HepG2 (cell line): ENCODE measurements around the gene STARD10. TPM values are rescaled to one million over a fixed set of nuclear protein-coding genes. Genes with fewer than 3 reads are reported as not detected.
A peak's percentile ranks its signal among the peaks of the same experiment; 100 is the strongest.

ENCODE experiments used
- ATAC-seq: fragments of 200-7000 bp; cut with Tn5 transposase; 3 replicates; pipeline ENCODE4 v1.9.1; 2020; ENCODE audit warnings: mild to moderate bottlenecking, moderate library complexity
- BruUV-seq: library from RNA; stranded (reverse); fragments of 400-500 nt; replicated peaks from 2 replicates; lab custom pipeline; 2021; lab: Mats Ljungman, UMichigan
- CTCF ChIA-PET: fragments of 300-600 bp; formaldehyde crosslinking; extraction: SDS; loops from one replicate; lab custom pipeline; 2021; ENCODE audit warnings: low total read pairs, inconsistent platforms, low intra/inter-chr PET ratio; lab: Yijun Ruan, JAX
- POLR2A ChIA-PET: fragments of 350-600 bp; sonication (Branson Sonifier 250); formaldehyde crosslinking; loops from one replicate; lab custom pipeline; 2020; ENCODE audit warnings: antibody characterized with exemption, inconsistent platforms; lab: Yijun Ruan, JAX
- DNase-seq: peaks from one replicate; pipeline ENCODE4 v3.0.0-alpha.2; 2015; ENCODE audit warnings: low spot score
- FAIRE-seq: peaks from 3 replicates; lab custom pipeline; 2011; peaks lifted over from hg19 to GRCh38; lab: Jason Lieb, UNC
- H2AFZ ChIP-seq: one replicate; pipeline ENCODE4 v1.6.1; 2011; ENCODE audit warnings: low read length, inconsistent platforms
- H3K27ac ChIP-seq: fragments of 300-600 bp; 3 replicates; pipeline ENCODE4 v1.8.0; 2011; ENCODE audit warnings: mixed run types, mild to moderate bottlenecking, mixed read lengths, low read length, inconsistent platforms; ENCODE audit not compliant: insufficient read depth; ENCODE audit errors: extremely low read length
- H3K27me3 ChIP-seq, 2 experiments: fragments of 200-600 bp in 1 of 2; 2 replicates in 1 of 2; 3 replicates in 1 of 2; pipeline versions ENCODE4 v1.6.0 to v1.8.0; 2011; ENCODE audit warnings: low read length in 2 of 2, mild to moderate bottlenecking in 2 of 2, moderate library complexity in 2 of 2, inconsistent platforms in 1 of 2; ENCODE audit not compliant: insufficient read depth in 2 of 2, control insufficient read depth in 1 of 2
- H3K36me3 ChIP-seq, 2 experiments: fragments of 200-600 bp in 1 of 2; replicated peaks in 1 of 2; 2 replicates in 1 of 2; 3 replicates in 1 of 2; pipeline versions ENCODE4 v1.5.1 to v1.8.0; 2011; ENCODE audit warnings: low read length in 2 of 2, inconsistent platforms in 1 of 2; ENCODE audit not compliant: insufficient read depth in 2 of 2, control insufficient read depth in 1 of 2
- H3K4me1 ChIP-seq: 2 replicates; pipeline ENCODE4 v1.5.1; 2012; ENCODE audit warnings: low read length, inconsistent platforms; ENCODE audit not compliant: insufficient read depth
- H3K4me2 ChIP-seq: 2 replicates; pipeline ENCODE4 v1.6.0; 2011; ENCODE audit warnings: low read depth, low read length, inconsistent platforms
- H3K4me3 ChIP-seq, 3 experiments: fragments of 200-600 bp in 1 of 3; sonication (generic), shearing (Covaris generic) in 1 of 3; replicated peaks in 1 of 3; 2 replicates each; pipeline ENCODE4 v1.5.1; 2011 to 2016; ENCODE audit warnings: low read length in 3 of 3, inconsistent platforms in 2 of 3, low read depth in 2 of 3, mild to moderate bottlenecking in 2 of 3, control low read depth in 1 of 3, mixed read lengths in 1 of 3; ENCODE audit not compliant: insufficient read depth in 1 of 3
- H3K79me2 ChIP-seq: one replicate; pipeline ENCODE4 v1.6.1; 2011; ENCODE audit warnings: low read length, inconsistent platforms; ENCODE audit not compliant: insufficient read depth
- H3K9ac ChIP-seq: 2 replicates; pipeline ENCODE4 v1.6.0; 2011; ENCODE audit warnings: mild to moderate bottlenecking, low read depth, low read length, inconsistent platforms; ENCODE audit not compliant: insufficient read depth
- H3K9me3 ChIP-seq: 2 replicates; pipeline ENCODE4 v1.5.1; 2012; ENCODE audit warnings: mild to moderate bottlenecking, low read length
- H4K20me1 ChIP-seq: 2 replicates; pipeline ENCODE4 v1.6.0; 2011; ENCODE audit warnings: inconsistent platforms, mild to moderate bottlenecking, low read length, moderate library complexity; ENCODE audit not compliant: insufficient read depth
- AGO1 ChIP-seq: fragments of 200-400 bp; formaldehyde crosslinking; IDR thresholded peaks from 2 replicates; pipeline ENCODE4 v1.6.1; 2017; ENCODE audit warnings: mild to moderate bottlenecking, low read depth, low read length, moderate library complexity; ENCODE audit not compliant: poor library complexity, severe bottlenecking
- FOXK2 ChIP-seq: fragments of 450-650 bp; IDR thresholded peaks from 2 replicates; pipeline ENCODE4 v1.6.1; 2016
- KDM2A ChIP-seq: sonication (generic); formaldehyde crosslinking; IDR thresholded peaks from 2 replicates; pipeline ENCODE4 v1.4.0; 2020; ENCODE audit warnings: low read depth, missing genetic modification reagents, borderline replicate concordance
- POLR2AphosphoS5 ChIP-seq: IDR thresholded peaks from 2 replicates; pipeline ENCODE4 v1.6.1; 2012; ENCODE audit warnings: low read depth, low read length
- RBM22 ChIP-seq: fragments of 200-400 bp; formaldehyde crosslinking; optimal IDR thresholded peaks from 2 replicates; pipeline ENCODE3; 2017; ENCODE audit warnings: mild to moderate bottlenecking, low read length, moderate library complexity
- ZFP37 ChIP-seq: sonication (generic); formaldehyde crosslinking; IDR thresholded peaks from 2 replicates; pipeline ENCODE4 v1.4.0; 2020; ENCODE audit warnings: missing genetic modification reagents, borderline replicate concordance
- ZNF446 ChIP-seq: sonication (generic); formaldehyde crosslinking; IDR thresholded peaks from 2 replicates; pipeline ENCODE4 v1.5.0; 2020; ENCODE audit warnings: mild to moderate bottlenecking, missing genetic modification reagents
- WGBS: methylation state at CpG from one replicate; pipeline ENCODE4 v1.1.6; 2017; ENCODE audit warnings: low lambda C conversion rate; 5-methylcytosine and 5-hydroxymethylcytosine counted together
- in situ Hi-C: cut with HindIII; loops from 2 replicates; pipeline ENCODE4 v1.10.0; 2017; ENCODE audit warnings: low pct_unique_long_range_greater_than_20kb; ENCODE audit not compliant: extremely low pct_ligation_motif_present
- intact Hi-C: fragments of 100-400 bp; cut with micrococcal nuclease; formaldehyde crosslinking; loops from one replicate; pipeline ENCODE4 v1.10.0; 2022; ENCODE audit not compliant: unreplicated experiment
- polyA plus RNA-seq, 8 experiments: library from polyadenylated mRNA; depleted of rRNA in 3 of 8; stranded (reverse) in 7 of 8; unstranded in 1 of 8; fragments of >200 nt; fragmentation: Illumina TruSeq in 4 of 8; extraction: Trizol in 4 of 8; gene quantifications; 2 replicates each; pipeline versions ENCODE4 v1.2.1 to v1.2.3, GENCODE V29; 2011 to 2016; ENCODE audit warnings: low read depth in 4 of 8, missing spikeins in 1 of 8, mixed read lengths in 1 of 8; ENCODE audit not compliant: insufficient read depth in 1 of 8
- total RNA-seq, 5 experiments: library from RNA; depleted of rRNA; stranded (reverse); fragments of >200 nt; fragmentation: Illumina TruSeq; extraction: Trizol; gene quantifications; 2 replicates each; pipeline ENCODE4 v1.2.3, GENCODE V29; 2016; ENCODE audit warnings: low read depth in 1 of 5
- TF ChIP-seq, protein P1 (sequence below): IDR thresholded peaks from 2 replicates; pipeline ENCODE4 v1.6.1; 2016; ENCODE audit warnings: missing compliant biosample characterization, missing genetic modification reagents, borderline replicate concordance
- TF ChIP-seq, protein P2 (sequence below): sonication (generic); formaldehyde crosslinking; IDR thresholded peaks from 2 replicates; pipeline ENCODE4 v1.4.0; 2020; ENCODE audit warnings: low read depth, missing genetic modification reagents

STARD10 gene
- total and polyA plus RNA-seq, 2 of the 13 experiments (the other 11 are each of a cell fraction or from before 2014, with no cell fraction given): 260 to 341 TPM

DNA sequence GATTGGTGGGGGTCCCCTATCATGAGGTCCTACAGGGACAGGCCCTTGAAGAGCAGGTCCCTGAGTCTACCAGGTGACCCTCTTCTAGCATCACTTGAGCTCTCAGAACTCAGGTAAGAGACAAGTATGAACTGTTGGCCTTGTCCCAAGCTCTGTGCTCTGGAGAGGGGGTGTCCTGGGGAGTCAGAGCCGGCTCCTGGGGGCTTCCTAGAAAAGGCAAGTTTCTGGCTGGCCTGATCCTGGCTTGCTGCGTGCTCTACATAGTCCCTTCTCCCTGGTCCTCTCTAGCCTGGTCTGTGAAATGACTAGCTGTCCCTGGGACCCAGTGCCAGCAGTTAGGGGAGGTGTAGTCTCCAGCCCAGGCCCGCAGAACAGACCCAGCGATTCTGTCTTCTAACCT lies 31.8 kb upstream of the STARD10 start:
- FAIRE-seq (no peak), DNase-seq (no peak), ATAC-seq (no peak)
- Histone ChIP-seq H3K9me3 (no peaks in the 10 kb centered on the region), H3K36me3 (no peaks in the 10 kb centered on the region), H3K4me2 (no peak overlapping the region), H3K27me3 (no peaks in the 10 kb centered on the region), H4K20me1 (no peaks in the 10 kb centered on the region), H3K79me2 (no peaks in the 10 kb centered on the region), H2AFZ (no peak overlapping the region), H3K4me1 (peaks cover 25% of the 10 kb centered on the region), H3K27ac (no peak overlapping the region), H3K4me3 (no peak overlapping the region), H3K9ac (no peak overlapping the region)
- CTCF ChIA-PET: no interaction called here
- no TSS peak for BruUV-seq
- intact Hi-C loops (no loop called here), in situ Hi-C loops (loop anchor here (5.0 kb wide), 1 partner anchor 352 kb away; no protein-coding TSS in a partner anchor)
- POLR2A ChIA-PET: no interaction called here
- TF ChIP-seq KDM2A (CRISPR knock-in tag): 0 out of 2 replicates have a peak, but pooled peaks have one; percentile 13
- no peak for TF ChIP-seq ZNF446 (CRISPR knock-in tag)
- WGBS: 71% methylated on average over 2 of the region's 4 CpGs

GRCh38 chr11:72824811-72825505 lies 31.1 kb upstream of the STARD10 start:
- CTCF ChIA-PET: no interaction called here
- H3K36me3 ChIP-seq: no peaks in the 10 kb centered on the region
- no peak overlapping the region for H2AFZ ChIP-seq
- H3K27ac ChIP-seq: no peak overlapping the region
- H3K4me1 ChIP-seq: peaks cover 25% of the 10 kb centered on the region
- no peaks in the 10 kb centered on the region for H4K20me1 ChIP-seq
- intact Hi-C loops (no loop called here), in situ Hi-C loops (loop anchor here (5.0 kb wide), 1 partner anchor 352 kb away; no protein-coding TSS in a partner anchor)
- BruUV-seq: no TSS peak
- POLR2A ChIA-PET: interaction anchor here (1.5 kb wide), 1 partner anchor 12 kb away, joined by 3 read pairs; no protein-coding TSS in a partner anchor
- H3K9me3 ChIP-seq: no peaks in the 10 kb centered on the region
- 77% methylated on average over 9 of the region's 15 CpGs for WGBS
- no peak overlapping the region for H3K9ac ChIP-seq
- H3K27me3 ChIP-seq: no peaks in the 10 kb centered on the region
- no peak overlapping the region for H3K4me3 ChIP-seq
- H3K4me2 ChIP-seq: no peak overlapping the region
- ATAC-seq (no peak), DNase-seq (no peak), FAIRE-seq (no peak)
- no peaks in the 10 kb centered on the region for H3K79me2 ChIP-seq
- TF ChIP-seq AGO1 (no peak), FOXK2 (no peak), ZFP37 (CRISPR knock-in tag) (no peak), POLR2AphosphoS5 (peak; percentile 34; the same call in 1 of the 2 replicates), RBM22 (peak; percentile 50)
- TF ChIP-seq, protein P1, sequence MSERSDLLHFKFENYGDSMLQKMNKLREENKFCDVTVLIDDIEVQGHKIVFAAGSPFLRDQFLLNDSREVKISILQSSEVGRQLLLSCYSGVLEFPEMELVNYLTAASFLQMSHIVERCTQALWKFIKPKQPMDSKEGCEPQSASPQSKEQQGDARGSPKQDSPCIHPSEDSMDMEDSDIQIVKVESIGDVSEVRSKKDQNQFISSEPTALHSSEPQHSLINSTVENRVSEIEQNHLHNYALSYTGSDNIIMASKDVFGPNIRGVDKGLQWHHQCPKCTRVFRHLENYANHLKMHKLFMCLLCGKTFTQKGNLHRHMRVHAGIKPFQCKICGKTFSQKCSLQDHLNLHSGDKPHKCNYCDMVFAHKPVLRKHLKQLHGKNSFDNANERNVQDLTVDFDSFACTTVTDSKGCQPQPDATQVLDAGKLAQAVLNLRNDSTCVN (CRISPR knock-in tag): no peak
- TF ChIP-seq, protein P2, sequence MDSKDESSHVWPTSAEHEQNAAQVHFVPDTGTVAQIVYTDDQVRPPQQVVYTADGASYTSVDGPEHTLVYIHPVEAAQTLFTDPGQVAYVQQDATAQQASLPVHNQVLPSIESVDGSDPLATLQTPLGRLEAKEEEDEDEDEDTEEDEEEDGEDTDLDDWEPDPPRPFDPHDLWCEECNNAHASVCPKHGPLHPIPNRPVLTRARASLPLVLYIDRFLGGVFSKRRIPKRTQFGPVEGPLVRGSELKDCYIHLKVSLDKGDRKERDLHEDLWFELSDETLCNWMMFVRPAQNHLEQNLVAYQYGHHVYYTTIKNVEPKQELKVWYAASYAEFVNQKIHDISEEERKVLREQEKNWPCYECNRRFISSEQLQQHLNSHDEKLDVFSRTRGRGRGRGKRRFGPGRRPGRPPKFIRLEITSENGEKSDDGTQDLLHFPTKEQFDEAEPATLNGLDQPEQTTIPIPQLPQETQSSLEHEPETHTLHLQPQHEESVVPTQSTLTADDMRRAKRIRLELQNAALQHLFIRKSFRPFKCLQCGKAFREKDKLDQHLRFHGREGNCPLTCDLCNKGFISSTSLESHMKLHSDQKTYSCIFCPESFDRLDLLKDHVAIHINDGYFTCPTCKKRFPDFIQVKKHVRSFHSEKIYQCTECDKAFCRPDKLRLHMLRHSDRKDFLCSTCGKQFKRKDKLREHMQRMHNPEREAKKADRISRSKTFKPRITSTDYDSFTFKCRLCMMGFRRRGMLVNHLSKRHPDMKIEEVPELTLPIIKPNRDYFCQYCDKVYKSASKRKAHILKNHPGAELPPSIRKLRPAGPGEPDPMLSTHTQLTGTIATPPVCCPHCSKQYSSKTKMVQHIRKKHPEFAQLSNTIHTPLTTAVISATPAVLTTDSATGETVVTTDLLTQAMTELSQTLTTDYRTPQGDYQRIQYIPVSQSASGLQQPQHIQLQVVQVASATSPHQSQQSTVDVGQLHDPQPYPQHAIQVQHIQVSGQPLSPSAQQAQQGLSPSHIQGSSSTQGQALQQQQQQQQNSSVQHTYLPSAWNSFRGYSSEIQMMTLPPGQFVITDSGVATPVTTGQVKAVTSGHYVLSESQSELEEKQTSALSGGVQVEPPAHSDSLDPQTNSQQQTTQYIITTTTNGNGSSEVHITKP (CRISPR knock-in tag): no peak
